Measurements from ENCODE around the gene KRTAP2-2.

GRCh38 chr17:41098042-41098441 is 43.0 kb upstream of the KRTAP2-2 start, which contains the start of gene KRTAP4-8:
- TF ChIP-seq POLR2AphosphoS5 (IDR thresholded peaks at IDR 0.05; ENCODE audit: insufficient read depth, low read depth, low read length): no peak
- no peak for TF ChIP-seq CTCF (IDR thresholded peaks at IDR 0.05; ENCODE audit: extremely low read depth in 1 of 2, insufficient read depth in 1 of 2, low read depth in 1 of 2, low read length in 2 of 2)
- TF ChIP-seq POLR2A (IDR thresholded peaks at IDR 0.05; ENCODE audit: low read depth, low read length): no peak
- no peak for TF ChIP-seq JUN (IDR thresholded peaks at IDR 0.05; ENCODE audit: borderline replicate concordance, insufficient read depth, insufficient read length, low read depth)
- TF ChIP-seq, protein P1, sequence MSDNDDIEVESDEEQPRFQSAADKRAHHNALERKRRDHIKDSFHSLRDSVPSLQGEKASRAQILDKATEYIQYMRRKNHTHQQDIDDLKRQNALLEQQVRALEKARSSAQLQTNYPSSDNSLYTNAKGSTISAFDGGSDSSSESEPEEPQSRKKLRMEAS (IDR thresholded peaks at IDR 0.05; ENCODE audit: insufficient read depth, insufficient read length): no peak
